Activated CD4-positive, alpha-beta T cell treated with anti-CD3 and anti-CD28 coated beads, Interleukin-2, amount 10 ng/mL, durations not matched to agents 7 days and 5 days (primary cell): ENCODE results near the gene RBP3. TPM values are rescaled to one million over a fixed set of nuclear protein-coding genes. Genes with fewer than 3 reads are reported as not detected.

ENCODE experiments used
- CTCF ChIA-PET: fragments of 350-600 bp; sonication (Branson Sonifier 250); formaldehyde crosslinking; loops from one replicate; lab custom pipeline; 2021; ENCODE audit warnings: antibody characterized with exemption; lab: Charles Lee
- POLR2A ChIA-PET: fragments of 350-600 bp; sonication (Branson Sonifier 250); formaldehyde crosslinking; loops from one replicate; lab custom pipeline; 2021; ENCODE audit warnings: antibody characterized with exemption; lab: Charles Lee
- DNase-seq: peaks from one replicate; pipeline ENCODE4 v3.0.0-alpha.2; 2020
- H3K27ac Mint-ChIP-seq: one replicate; pipeline ENCODE4 v1.8.0; 2021; ENCODE audit warnings: mild to moderate bottlenecking, moderate library complexity, mixed read lengths
- H3K27me3 Mint-ChIP-seq: one replicate; pipeline ENCODE4 v1.8.0; 2021; ENCODE audit warnings: mixed read lengths
- H3K36me3 Mint-ChIP-seq: one replicate; pipeline ENCODE4 v1.8.0; 2021; ENCODE audit warnings: low read depth, mixed read lengths
- H3K4me1 Mint-ChIP-seq: one replicate; pipeline ENCODE4 v1.8.0; 2021; ENCODE audit warnings: mixed read lengths
- H3K4me3 Mint-ChIP-seq: one replicate; pipeline ENCODE4 v1.8.0; 2021; ENCODE audit warnings: mild to moderate bottlenecking, moderate library complexity, mixed read lengths
- H3K9me3 Mint-ChIP-seq: one replicate; pipeline ENCODE4 v1.8.0; 2021; ENCODE audit warnings: mixed read lengths
- total RNA-seq, 2 experiments: library from RNA; stranded (reverse); gene quantifications; one replicate each; pipeline ENCODE4 v1.2.3, GENCODE V29; 2021

The RBP3 gene
- total RNA-seq, 2 experiments from 2014 or later: not detected

GRCh38 chr10:47347303-47347675, 874 bp upstream of the RBP3 start:
- H3K27me3 Mint-ChIP-seq: no peaks in the 10 kb centered on the region
- POLR2A ChIA-PET: no interaction called here
- no peaks in the 10 kb centered on the region for H3K9me3 Mint-ChIP-seq
- no peak for DNase-seq
- no peak overlapping the region for H3K4me3 Mint-ChIP-seq
- H3K36me3 Mint-ChIP-seq: no peaks in the 10 kb centered on the region
- CTCF ChIA-PET: no interaction called here
- no peaks in the 10 kb centered on the region for H3K4me1 Mint-ChIP-seq
- no peak overlapping the region for H3K27ac Mint-ChIP-seq

- no peak for DNase-seq
- Mint-ChIP-seq H3K36me3 (no peaks in the 10 kb centered on the region), H3K27ac (no peak overlapping the region), H3K27me3 (no peaks in the 10 kb centered on the region), H3K4me1 (no peaks in the 10 kb centered on the region), H3K4me3 (no peak overlapping the region), H3K9me3 (no peaks in the 10 kb centered on the region)
- POLR2A ChIA-PET: no interaction called here
- CTCF ChIA-PET: no interaction called here
Measured at GRCh38 chr10:47348661-47349470, 703 bp downstream of the RBP3 start.

- H3K36me3 Mint-ChIP-seq: no peaks in the 10 kb centered on the region
- no peaks in the 10 kb centered on the region for H3K27me3 Mint-ChIP-seq
- no peak overlapping the region for H3K27ac Mint-ChIP-seq
- ChIA-PET CTCF (no interaction called here), POLR2A (no interaction called here)
- no peaks in the 10 kb centered on the region for H3K4me1 Mint-ChIP-seq
- no peak for DNase-seq
- H3K9me3 Mint-ChIP-seq: no peaks in the 10 kb centered on the region
- no peak overlapping the region for H3K4me3 Mint-ChIP-seq
Measured at GRCh38 chr10:47349516-47349915, 1.4 kb downstream of the RBP3 start.

GRCh38 chr10:47349941-47350371, 1.8 kb downstream of the RBP3 start:
- CTCF ChIA-PET: no interaction called here
- Mint-ChIP-seq H3K4me3 (no peak overlapping the region), H3K9me3 (no peaks in the 10 kb centered on the region), H3K36me3 (no peaks in the 10 kb centered on the region), H3K27me3 (no peaks in the 10 kb centered on the region), H3K27ac (no peak overlapping the region), H3K4me1 (no peaks in the 10 kb centered on the region)
- POLR2A ChIA-PET: no interaction called here
- DNase-seq: no peak

- Mint-ChIP-seq H3K4me1 (no peaks in the 10 kb centered on the region), H3K27me3 (no peaks in the 10 kb centered on the region), H3K36me3 (no peaks in the 10 kb centered on the region), H3K27ac (no peak overlapping the region), H3K4me3 (no peak overlapping the region), H3K9me3 (no peaks in the 10 kb centered on the region)
- ChIA-PET CTCF (no interaction called here), POLR2A (no interaction called here)
- DNase-seq: no peak
Measured at GRCh38 chr10:47350671-47351640, 2.8 kb downstream of the RBP3 start.

- Mint-ChIP-seq H3K4me1 (no peaks in the 10 kb centered on the region), H3K27ac (no peak overlapping the region), H3K9me3 (no peaks in the 10 kb centered on the region), H3K36me3 (no peaks in the 10 kb centered on the region), H3K27me3 (no peaks in the 10 kb centered on the region), H3K4me3 (no peak overlapping the region)
- CTCF ChIA-PET: no interaction called here
- POLR2A ChIA-PET: no interaction called here
- DNase-seq: no peak
Measured at GRCh38 chr10:47351899-47352815, 4.0 kb downstream of the RBP3 start.

GRCh38 chr10:47353351-47353750, 5.2 kb downstream of the RBP3 start:
- Mint-ChIP-seq H3K27me3 (no peaks in the 10 kb centered on the region), H3K9me3 (no peaks in the 10 kb centered on the region), H3K36me3 (no peaks in the 10 kb centered on the region), H3K27ac (no peak overlapping the region), H3K4me3 (no peak overlapping the region), H3K4me1 (no peaks in the 10 kb centered on the region)
- CTCF ChIA-PET: no interaction called here
- POLR2A ChIA-PET: no interaction called here
- DNase-seq: no peak

- Mint-ChIP-seq H3K36me3 (no peaks in the 10 kb centered on the region), H3K27ac (no peak overlapping the region), H3K4me3 (no peak overlapping the region), H3K27me3 (no peaks in the 10 kb centered on the region), H3K4me1 (no peaks in the 10 kb centered on the region), H3K9me3 (no peaks in the 10 kb centered on the region)
- no peak for DNase-seq
- ChIA-PET CTCF (no interaction called here), POLR2A (no interaction called here)
Measured at GRCh38 chr10:47354165-47354564, 6.0 kb downstream of the RBP3 start.

GRCh38 chr10:47354900-47355299, 6.7 kb downstream of the RBP3 start:
- ChIA-PET POLR2A (no interaction called here), CTCF (no interaction called here)
- no peaks in the 10 kb centered on the region for H3K4me1 Mint-ChIP-seq

GRCh38 chr10:47356708-47357107, 8.5 kb downstream of the RBP3 start:
- Mint-ChIP-seq H3K4me3 (no peak overlapping the region), H3K27ac (no peak overlapping the region), H3K9me3 (no peaks in the 10 kb centered on the region), H3K27me3 (no peaks in the 10 kb centered on the region), H3K36me3 (no peaks in the 10 kb centered on the region), H3K4me1 (no peaks in the 10 kb centered on the region)
- DNase-seq: no peak
- ChIA-PET POLR2A (no interaction called here), CTCF (no interaction called here)

More at GRCh38 chr10:47354900-47355299, 6.7 kb downstream of the RBP3 start:
- DNase-seq: no peak
- Mint-ChIP-seq H3K4me3 (no peak overlapping the region), H3K27me3 (no peaks in the 10 kb centered on the region), H3K9me3 (no peaks in the 10 kb centered on the region), H3K27ac (no peak overlapping the region), H3K36me3 (no peaks in the 10 kb centered on the region)

GRCh38 chr10:47357131-47357582, 9.0 kb downstream of the RBP3 start:
- Mint-ChIP-seq H3K9me3 (no peaks in the 10 kb centered on the region), H3K36me3 (no peaks in the 10 kb centered on the region), H3K27me3 (no peaks in the 10 kb centered on the region), H3K4me1 (no peaks in the 10 kb centered on the region), H3K27ac (no peak overlapping the region), H3K4me3 (no peak overlapping the region)
- ChIA-PET CTCF (no interaction called here), POLR2A (no interaction called here)
- DNase-seq: no peak

GRCh38 chr10:47357911-47358310, 9.7 kb downstream of the RBP3 start:
- Mint-ChIP-seq H3K9me3 (no peaks in the 10 kb centered on the region), H3K36me3 (no peaks in the 10 kb centered on the region), H3K4me3 (no peak overlapping the region), H3K27ac (no peak overlapping the region), H3K4me1 (no peaks in the 10 kb centered on the region), H3K27me3 (no peaks in the 10 kb centered on the region)
- CTCF ChIA-PET: no interaction called here
- DNase-seq: no peak
- POLR2A ChIA-PET: no interaction called here
